ENCODE measurements around the gene SUSD1.
A peak's percentile ranks its signal among the peaks of the same experiment; 100 is the strongest.

The SUSD1 gene

DNA sequence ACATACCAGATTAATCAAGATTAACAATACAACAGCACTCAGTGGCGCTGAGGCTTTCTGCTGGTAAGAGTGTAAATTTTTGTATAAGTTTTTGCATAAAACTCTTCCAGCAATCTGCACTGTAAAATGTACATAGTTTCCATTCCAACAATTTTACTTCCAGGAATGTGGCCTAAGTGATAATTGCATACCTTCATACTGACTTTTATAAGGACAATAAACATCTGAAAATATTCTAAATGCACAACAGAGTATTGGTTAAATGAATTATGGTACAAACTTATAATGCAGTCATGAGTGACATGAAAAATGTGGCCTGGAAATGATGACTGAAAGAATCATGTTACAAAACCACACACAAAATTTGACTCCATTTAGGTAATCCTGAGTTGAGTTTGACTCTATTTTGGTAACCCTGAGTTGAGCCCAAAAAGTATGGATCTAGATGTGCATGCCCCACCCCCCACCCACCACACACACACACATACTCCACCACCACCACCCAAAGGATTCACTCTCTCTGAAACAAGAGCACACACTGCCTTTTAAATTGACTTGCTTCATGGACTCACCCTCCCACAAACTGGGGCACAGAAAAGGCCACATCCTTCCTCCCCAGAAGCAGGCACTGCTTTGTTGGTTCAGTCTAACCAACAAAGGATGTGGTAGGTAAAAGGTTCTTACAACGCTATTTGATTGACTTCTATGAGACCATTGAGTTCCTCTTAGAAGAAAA is 137.6 kb downstream of the SUSD1 start:
- DNase-seq: peak in 3 of 4 experiments; percentile 18 to 47 (median 38)

DNA sequence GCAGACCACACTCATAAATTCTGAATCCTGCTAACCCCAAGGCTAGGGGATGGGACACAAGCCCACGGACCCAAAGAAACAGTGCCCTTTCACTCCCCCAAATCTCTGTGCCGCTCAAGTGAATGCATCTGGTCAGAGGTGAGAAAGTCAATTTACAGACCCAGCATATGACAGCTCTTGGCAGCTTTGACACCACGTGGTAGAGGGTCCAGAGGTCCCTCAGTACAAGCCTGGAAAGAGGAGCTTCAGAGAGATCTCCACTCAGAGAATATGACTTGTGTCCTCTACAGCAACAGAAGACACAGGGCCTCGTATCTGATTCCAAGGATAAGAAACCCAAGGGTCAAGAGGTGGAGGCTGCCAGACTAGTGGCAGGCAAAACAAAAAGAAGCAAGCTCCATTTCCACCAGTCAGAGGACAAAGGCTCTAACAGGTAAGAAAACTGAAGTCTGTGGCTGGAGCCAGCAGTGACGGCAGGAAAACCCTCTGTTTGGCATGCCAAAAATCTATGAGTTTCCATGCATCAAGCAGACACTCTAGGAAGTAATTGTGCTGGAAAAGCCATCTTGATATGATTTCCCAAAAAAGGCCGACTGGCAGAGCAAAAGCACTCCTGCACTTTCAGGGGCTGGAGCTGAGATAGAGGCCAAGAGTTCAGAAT is 139.8 kb downstream of the SUSD1 start:
- DNase-seq: no peak

DNA sequence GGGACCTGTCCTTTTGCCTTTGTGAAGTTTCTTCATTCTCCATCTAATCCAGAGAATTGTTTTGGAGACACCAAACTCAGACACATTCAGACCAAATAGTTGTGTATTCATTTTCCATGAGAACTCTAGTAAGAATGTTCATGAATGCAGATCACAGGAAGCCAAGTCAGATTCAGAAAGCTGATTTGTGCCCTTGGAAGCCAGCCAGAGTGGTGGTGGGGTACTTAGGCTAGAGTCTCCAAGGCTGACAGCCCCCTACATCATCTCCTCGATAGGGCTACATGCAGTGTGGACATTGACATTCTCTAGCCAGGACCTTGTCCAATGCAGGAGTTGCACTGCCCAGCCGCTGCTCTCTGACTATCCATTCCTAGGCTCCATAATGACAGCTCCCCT is 140.9 kb downstream of the SUSD1 start:
- no peak for DNase-seq

DNA sequence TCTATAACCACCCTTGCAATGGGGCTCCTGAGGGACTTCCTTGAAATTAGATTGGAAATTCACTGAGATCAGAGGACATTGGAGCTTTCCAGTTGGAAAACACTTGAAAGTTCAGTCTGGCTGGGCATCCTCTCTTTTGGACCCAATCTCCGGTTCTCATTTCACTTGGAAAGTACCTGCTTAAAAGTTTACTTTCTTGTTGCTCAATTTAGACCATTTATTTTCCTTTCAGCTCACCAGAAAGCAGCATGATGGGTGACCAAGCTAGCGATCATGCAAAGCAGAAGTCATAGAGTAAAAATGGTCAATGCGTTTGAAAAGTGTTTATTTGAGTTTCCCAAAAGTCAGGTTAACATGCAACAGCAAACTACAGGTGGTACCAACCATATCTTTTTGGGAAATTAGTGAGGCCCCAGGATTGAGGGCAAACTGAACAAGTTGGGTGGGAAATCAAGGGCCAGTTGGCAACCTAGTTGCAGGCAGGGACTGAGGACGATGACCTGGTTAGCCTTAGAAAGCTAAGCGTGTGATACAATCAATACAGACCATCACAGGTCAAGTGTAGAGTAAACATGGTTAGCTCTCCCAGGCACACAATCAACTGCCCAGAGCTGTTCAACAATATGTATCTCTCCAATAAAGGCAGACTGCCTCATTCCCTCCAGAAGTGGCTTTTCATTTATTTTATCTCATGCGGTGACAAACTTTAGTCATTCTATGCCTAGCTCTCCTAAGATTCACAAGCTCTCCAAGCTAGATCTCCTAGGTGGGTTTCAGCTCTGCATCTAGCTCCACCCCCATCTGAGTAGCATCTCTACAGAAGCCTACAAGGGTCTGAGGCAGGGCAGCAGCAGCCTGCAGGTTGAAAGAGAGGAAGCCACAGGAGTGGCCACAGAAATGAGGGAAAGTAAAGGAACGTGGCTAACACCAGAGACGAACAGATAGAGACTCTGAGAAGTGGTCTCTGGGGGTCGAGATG is 141.6 kb downstream of the SUSD1 start:
- DNase-seq: no peak

- no peak for DNase-seq
Measured at GRCh38 chr9:112032743-112033142, 142.4 kb downstream of the SUSD1 start.

GRCh38 chr9:112032009-112032408 is 143.1 kb downstream of the SUSD1 start:
- no peak for DNase-seq

GRCh38 chr9:112031400-112031799 is 143.7 kb downstream of the SUSD1 start:
- DNase-seq: no peak

DNA sequence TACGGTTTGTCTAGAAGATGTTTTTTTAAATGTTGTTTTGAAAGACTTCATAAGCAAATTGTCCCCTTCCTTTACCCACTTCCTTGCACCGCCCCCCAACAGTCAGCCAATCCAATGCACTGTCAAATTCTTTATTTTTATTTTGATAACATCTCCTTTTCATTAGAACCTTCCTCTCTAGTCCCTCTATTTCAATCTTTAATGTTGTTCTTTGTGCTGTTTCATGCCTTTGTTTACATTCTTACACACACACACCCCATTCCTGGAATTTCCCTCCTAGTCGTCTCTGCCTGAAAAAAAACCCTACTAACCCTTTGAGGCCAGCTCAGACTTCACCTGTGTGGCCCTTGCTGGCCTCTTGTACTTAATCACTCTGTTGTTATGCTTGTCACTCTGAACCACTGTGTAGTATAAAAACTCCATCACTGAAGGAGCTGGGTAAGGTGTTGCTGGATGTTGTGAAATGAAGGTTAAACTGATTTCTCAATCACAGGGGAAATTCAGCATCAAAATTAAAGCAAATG is 145.1 kb downstream of the SUSD1 start:
- no peak for DNase-seq

- DNase-seq: no peak
Measured at GRCh38 chr9:112028242-112029221, 146.6 kb downstream of the SUSD1 start.

DNA sequence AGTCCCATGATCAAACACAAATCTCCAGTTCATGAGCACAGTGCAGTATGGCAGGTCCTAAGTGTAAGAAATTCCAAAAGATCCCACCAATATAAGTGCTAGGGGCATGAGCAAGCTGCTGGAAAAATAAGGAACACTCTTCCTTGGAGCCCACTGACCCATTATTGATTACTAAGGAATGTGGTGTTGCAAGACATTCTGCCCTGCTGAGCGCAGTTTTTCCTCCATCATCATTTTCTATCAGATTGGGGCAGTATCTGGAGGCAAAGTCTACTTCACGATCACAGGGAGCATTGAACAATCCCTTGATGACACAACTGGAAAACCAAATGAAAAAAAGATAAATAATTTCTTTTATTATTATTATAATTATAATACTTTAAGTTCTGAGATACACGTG is 149.2 kb downstream of the SUSD1 start:
- DNase-seq: no peak

- DNase-seq: no peak
Measured at GRCh38 chr9:112021742-112022141, 153.4 kb downstream of the SUSD1 start.

- DNase-seq: no peak
Measured at GRCh38 chr9:112020680-112021596, 154.2 kb downstream of the SUSD1 start.

DNA sequence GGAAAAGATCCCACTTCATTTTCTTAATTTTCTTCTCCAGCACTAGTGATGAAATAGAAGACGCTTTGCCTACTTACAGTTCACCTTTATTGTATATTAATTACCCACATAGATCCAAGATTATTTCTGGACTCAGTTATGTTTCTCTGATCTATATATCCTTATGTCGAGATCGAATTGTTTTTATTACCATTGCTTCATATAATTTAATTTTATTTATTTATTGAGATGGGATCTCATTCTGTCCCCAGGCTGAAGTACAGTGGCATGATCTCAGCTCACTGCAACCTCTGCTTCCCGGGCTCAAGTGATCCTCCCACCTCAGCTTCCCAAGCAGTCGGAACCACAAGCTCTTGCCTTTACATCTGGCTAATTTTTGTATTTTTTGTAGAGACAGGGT is 157.2 kb downstream of the SUSD1 start:
- no peak for DNase-seq

DNA sequence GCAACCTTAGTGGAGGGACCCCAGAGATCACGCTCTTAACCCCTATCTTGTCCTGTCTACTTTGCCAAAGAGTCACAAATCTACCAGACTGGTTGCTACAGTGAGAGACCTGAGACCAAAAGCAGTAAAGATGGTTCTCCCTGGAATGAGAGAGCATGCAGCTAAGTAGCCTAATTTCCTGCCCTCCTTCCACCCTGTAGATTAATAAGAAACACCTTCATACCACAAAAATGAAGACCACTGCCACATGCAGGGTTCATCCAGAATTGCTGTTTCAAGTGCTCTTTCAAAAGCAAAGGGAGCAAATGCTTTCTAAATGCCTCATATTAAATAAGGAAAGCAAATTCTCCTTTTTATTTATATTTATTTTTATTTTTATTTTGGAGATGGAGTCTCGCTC is 159.4 kb downstream of the SUSD1 start:
- no peak for DNase-seq

GRCh38 chr9:112015149-112015548 is 159.9 kb downstream of the SUSD1 start:
- DNase-seq: no peak

DNA sequence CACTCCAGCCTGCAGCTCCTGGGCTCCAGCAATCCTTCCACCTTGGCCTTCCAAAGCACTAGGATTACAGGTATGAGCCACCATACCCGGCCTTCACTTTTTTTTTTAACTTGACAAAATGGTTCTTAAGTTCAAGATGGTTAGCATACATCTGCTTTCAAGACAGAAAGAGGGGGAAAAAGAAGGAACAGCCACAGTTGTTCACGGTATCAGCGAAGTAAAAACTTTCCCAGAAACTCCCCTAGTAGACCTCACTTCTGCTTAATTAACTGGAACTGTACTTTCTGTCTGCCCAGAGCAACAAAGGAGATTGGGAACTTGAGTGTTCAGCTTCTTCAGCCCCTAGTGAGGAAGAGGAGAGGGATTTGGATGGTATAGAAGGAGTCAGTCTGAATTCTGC is 161.8 kb downstream of the SUSD1 start:
- no peak for DNase-seq

GRCh38 chr9:112012026-112012902 is 162.8 kb downstream of the SUSD1 start:
- no peak for DNase-seq

- DNase-seq: no peak
Measured at GRCh38 chr9:112011051-112011620, 164.0 kb downstream of the SUSD1 start.

- no peak for DNase-seq
Measured at GRCh38 chr9:112010537-112010936, 164.6 kb downstream of the SUSD1 start.

All from activated CD4-positive, CD25-positive, alpha-beta regulatory T cell (primary cell).